ENCODE data around the gene EIF2B1. TPM values are rescaled to one million over a fixed set of nuclear protein-coding genes. Genes with fewer than 3 reads are reported as not detected.
A peak's percentile ranks its signal among the peaks of the same experiment; 100 is the strongest.

Gene EIF2B1
- 70.8 and 83.4 TPM in 2 replicates for total RNA-seq (2014; rRNA removed)
- Bru-seq, nascent RNA = percentile 77 among the genes with signal in this experiment
- percentile 87 among the genes with signal in this experiment for BruChase-seq, experiment 1, labeled RNA remaining after a 6-hour chase
- BruChase-seq, experiment 2, labeled RNA remaining after a 2-hour chase = percentile 87 among the genes with signal in this experiment
- long read RNA-seq, transcript EIF2B1-201 (9 exons, 2,477 nt) = major isoform, 198 of 281 reads
- long read RNA-seq, transcript EIF2B1-204 (5 exons, 1,768 nt) = minor isoform, 11 of 281 reads
- long read RNA-seq, partial matches to known transcripts = 55 of 281 reads
- long read RNA-seq, other reads (novel, unspliced or antisense) = 17 of 281 reads

DNA sequence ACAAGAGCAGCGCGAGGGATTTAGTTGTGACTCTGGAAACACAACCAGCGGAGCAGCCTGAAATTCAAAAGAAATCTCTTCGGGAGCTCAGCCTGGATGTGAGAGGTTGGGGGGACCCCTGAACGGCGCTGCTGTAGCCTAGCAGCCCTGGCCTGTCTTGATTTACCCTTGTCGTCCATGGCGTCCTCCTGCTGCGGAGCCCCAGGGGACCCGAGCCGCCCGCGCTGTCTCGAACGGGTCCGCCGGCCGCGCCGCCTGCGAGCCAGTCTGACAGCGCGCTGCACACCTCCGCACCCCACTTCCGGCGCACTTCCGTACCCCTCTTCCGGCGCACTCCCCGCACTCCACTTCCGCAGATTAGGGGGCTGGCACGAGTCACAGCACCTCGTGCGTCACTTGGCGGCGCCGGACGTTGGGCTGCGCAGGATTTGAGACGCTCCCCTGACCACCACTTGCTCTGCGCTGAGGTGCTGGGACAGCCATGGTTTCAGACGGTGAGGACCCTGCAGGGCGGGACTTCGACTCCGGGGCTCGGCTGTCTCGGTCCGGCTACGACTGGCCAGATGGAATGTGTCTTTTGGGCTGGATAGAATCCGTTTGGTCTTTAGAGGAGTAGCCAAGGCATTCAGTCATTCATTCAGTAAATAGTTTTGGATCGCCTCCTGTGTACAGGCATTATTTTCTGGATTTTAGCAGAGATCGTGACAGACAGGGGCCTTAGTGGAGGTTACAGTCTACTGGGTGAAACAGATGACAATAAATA, at the start of gene EIF2B1, which contains the start of gene GTF2H3:
Gene EIF2B1, minus strand, starts transcription at position 308 of the 763 bp plus-strand sequence. Its CDS starts 129 bp downstream, at position 179.
Gene GTF2H3, plus strand, starts transcription at position 451 of the 763 bp plus-strand sequence. Its CDS starts 31 bp downstream, at position 482.
- Histone ChIP-seq H3F3A (ENCODE audit: low read length, unreplicated experiment) (no peaks in the 10 kb centered on the region), H3K27me3 (ENCODE audit: low read length) (no peaks in the 10 kb centered on the region), H3K36me3 (ENCODE audit: low read depth, low read length) (peaks cover 20% of the 10 kb centered on the region), H4K20me1 (ENCODE audit: low read length) (no peaks in the 10 kb centered on the region), H2AFZ (ENCODE audit: low read length) (peak within 1 kb of the TSS; percentile 74), H3K4me3 (ENCODE audit: low read length) (peak within 1 kb of the TSS; percentile 94), H3K4me2 (ENCODE audit: low read length) (peak within 1 kb of the TSS; percentile 84), H3K9me2 (replicated peaks; ENCODE audit: low read length) (no peaks in the 10 kb centered on the region), H3K9ac (ENCODE audit: low read length) (peak within 1 kb of the TSS; percentile 100), H3K79me2 (ENCODE audit: low read length) (peaks cover 43% of the 10 kb centered on the region), H3K27ac (ENCODE audit: low read length) (peak within 1 kb of the TSS; percentile 64), H3K9me3 (ENCODE audit: low read length) (no peaks in the 10 kb centered on the region), H3K4me1 (ENCODE audit: insufficient read depth, low read length) (peaks cover 12% of the 10 kb centered on the region)
- POLR2A ChIA-PET (ENCODE audit: unreplicated experiment) = interaction anchor here (0.6 kb wide), 1 partner anchor 28 kb away, joined by 3 read pairs; no protein-coding TSS in a partner anchor
- CTCF ChIA-PET = no interaction called here
- no peak for TF ChIP-seq CTCF (conservative IDR thresholded peaks at IDR 0.05; ENCODE audit: low read depth, low read length)
- no peak for TF ChIP-seq EZH2 (IDR thresholded peaks at IDR 0.05; ENCODE audit: low read length, unreplicated experiment)
- TF ChIP-seq EZH2phosphoT487 (IDR thresholded peaks at IDR 0.05; ENCODE audit: borderline replicate concordance, low read length) = no peak
- DNase-seq (peak; percentile 96), ATAC-seq (peak; percentile 98)
- BruUV-seq (replicated peaks) = no TSS peak
- intact Hi-C loops (cut with micrococcal nuclease) = loop anchor here (1.0 kb wide), 1 partner anchor 49 kb away; the partner anchor contains the start of gene TMED2

- TF ChIP-seq CTCF (conservative IDR thresholded peaks at IDR 0.05; ENCODE audit: low read depth, low read length) = no peak
- TF ChIP-seq EZH2phosphoT487 (IDR thresholded peaks at IDR 0.05; ENCODE audit: borderline replicate concordance, low read length) = no peak
- TF ChIP-seq EZH2 (IDR thresholded peaks at IDR 0.05; ENCODE audit: low read length, unreplicated experiment) = no peak
- no TSS peak for BruUV-seq (replicated peaks)
- H3K4me3 ChIP-seq (ENCODE audit: low read length) = no peak overlapping the region
- DNase-seq (no peak), ATAC-seq (no peak)
- intact Hi-C loops (cut with micrococcal nuclease) = no loop called here
- no peaks in the 10 kb centered on the region for H3K9me3 ChIP-seq (ENCODE audit: low read length)
- H3K9ac ChIP-seq (ENCODE audit: low read length) = no peak overlapping the region
- ChIA-PET POLR2A (ENCODE audit: unreplicated experiment) (no interaction called here), CTCF (no interaction called here)
- no peak overlapping the region for H3K27ac ChIP-seq (ENCODE audit: low read length)
- no peak overlapping the region for H3K4me2 ChIP-seq (ENCODE audit: low read length)
- no peak overlapping the region for H2AFZ ChIP-seq (ENCODE audit: low read length)
- no peaks in the 10 kb centered on the region for H3F3A ChIP-seq (ENCODE audit: low read length, unreplicated experiment)
- peaks cover 4% of the 10 kb centered on the region; the same call in 1 of the 2 replicates for H3K36me3 ChIP-seq (ENCODE audit: low read depth, low read length)
- H3K79me2 ChIP-seq (ENCODE audit: low read length) = no peaks in the 10 kb centered on the region
- no peaks in the 10 kb centered on the region for H3K27me3 ChIP-seq (ENCODE audit: low read length)
- no peaks in the 10 kb centered on the region for H3K4me1 ChIP-seq (ENCODE audit: insufficient read depth, low read length)
- H3K9me2 ChIP-seq (replicated peaks; ENCODE audit: low read length) = no peaks in the 10 kb centered on the region
- H4K20me1 ChIP-seq (ENCODE audit: low read length) = no peaks in the 10 kb centered on the region
Observed at GRCh38 chr12:123681605-123682004, 48.1 kb upstream of the EIF2B1 start.
